Urothelium cell line (cell line): ENCODE data around the gene PCBP3.
"Not testable (repeated sequence)": the region's sequence is repeated elsewhere in the genome, so short reads cannot be mapped to it uniquely, and the experiment has no call there.

Experiments used
- DNase-seq: peaks from one replicate; pipeline ENCODE4 v3.0.0; 2011; ENCODE audit warnings: low spot score, mixed read lengths
- FAIRE-seq: peaks from 2 replicates; lab custom pipeline; 2011; peaks lifted over from hg19 to GRCh38; lab: Jason Lieb, UNC

PCBP3 gene

DNA sequence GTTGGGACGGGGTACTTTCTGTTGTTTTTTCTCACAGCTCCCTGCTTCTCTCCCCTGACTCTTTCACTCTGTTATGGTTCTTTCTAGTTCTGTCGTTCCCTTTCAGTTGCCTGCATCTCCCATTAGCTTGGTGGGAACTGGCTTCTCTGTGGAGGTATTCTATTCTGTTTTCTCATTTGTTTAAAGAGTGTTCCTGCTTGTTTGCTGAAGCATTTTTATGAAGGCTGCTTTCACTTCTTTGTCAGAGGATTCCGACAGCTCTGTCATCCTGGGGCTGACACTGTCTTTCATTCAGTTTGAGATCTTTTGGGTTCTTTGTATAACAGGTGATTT, 242.0 kb downstream of the PCBP3 start:
- DNase-seq: no peak
- FAIRE-seq: no peak

DNA sequence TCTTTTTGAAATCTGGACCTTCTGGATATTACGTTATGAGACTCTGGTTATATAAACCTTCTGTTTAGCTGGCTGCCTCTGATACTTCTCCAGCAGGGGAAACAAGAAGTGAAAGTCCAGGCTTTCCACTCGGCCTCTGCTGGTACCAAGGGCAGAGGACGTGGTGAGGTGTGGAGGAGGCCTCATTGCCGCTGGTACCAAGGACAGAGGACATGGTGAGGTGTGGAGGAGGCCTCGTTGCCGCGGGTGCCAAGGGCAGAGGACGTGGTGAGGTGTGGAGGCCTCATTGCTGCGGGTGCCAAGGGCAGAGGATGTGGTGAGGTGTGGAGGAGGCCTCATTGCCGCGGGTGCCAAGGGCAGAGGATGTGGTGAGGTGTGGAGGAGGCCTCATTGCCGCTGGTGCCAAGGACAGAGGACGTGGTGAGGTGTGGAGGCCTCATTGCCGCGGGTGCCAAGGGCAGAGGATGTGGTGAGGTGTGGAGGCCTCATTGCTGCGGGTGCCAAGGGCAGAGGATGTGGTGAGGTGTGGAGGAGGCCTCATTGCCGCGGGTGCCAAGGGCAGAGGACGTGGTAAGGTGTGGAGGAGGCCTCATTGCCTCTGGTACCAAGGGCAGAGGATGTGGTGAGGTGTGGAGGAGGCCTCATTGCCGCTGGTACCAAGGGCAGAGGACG, 242.5 kb downstream of the PCBP3 start:
- DNase-seq: not testable (repeated sequence)
- peak; percentile 89 for FAIRE-seq

GRCh38 chr21:45886610-45887026, 243.1 kb downstream of the PCBP3 start:
- DNase-seq: no peak
- no peak for FAIRE-seq

GRCh38 chr21:45887120-45887611, 243.6 kb downstream of the PCBP3 start:
- FAIRE-seq (no peak), DNase-seq (no peak)

- FAIRE-seq (no peak), DNase-seq (no peak)
Measured at GRCh38 chr21:45887788-45888187, 244.3 kb downstream of the PCBP3 start.

GRCh38 chr21:45888386-45889009, 245.0 kb downstream of the PCBP3 start:
- DNase-seq: no peak
- no peak for FAIRE-seq

DNA sequence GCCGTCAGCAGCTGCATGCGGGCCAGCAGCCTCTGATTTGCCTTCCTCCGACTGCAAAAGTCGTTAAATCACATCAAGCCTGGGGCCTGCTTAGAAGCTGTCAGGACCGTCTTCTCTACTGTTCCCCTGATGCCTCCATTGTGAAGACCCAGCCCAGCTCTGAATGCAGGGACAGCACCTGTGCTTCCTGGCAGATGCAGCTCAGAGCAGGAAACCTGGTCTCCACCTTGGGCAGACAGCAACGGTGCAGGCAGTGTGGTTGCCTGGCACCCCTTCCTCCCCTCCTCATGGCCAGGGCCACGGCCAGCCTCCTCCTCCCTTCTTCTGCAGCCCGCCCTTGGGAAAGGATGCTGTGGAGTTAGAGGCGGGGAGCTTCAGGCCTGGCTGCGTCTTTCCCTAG, 245.7 kb downstream of the PCBP3 start:
- no peak for FAIRE-seq
- no peak for DNase-seq

- no peak for FAIRE-seq
- no peak for DNase-seq
Measured at GRCh38 chr21:45889961-45890360, 246.4 kb downstream of the PCBP3 start.

DNA sequence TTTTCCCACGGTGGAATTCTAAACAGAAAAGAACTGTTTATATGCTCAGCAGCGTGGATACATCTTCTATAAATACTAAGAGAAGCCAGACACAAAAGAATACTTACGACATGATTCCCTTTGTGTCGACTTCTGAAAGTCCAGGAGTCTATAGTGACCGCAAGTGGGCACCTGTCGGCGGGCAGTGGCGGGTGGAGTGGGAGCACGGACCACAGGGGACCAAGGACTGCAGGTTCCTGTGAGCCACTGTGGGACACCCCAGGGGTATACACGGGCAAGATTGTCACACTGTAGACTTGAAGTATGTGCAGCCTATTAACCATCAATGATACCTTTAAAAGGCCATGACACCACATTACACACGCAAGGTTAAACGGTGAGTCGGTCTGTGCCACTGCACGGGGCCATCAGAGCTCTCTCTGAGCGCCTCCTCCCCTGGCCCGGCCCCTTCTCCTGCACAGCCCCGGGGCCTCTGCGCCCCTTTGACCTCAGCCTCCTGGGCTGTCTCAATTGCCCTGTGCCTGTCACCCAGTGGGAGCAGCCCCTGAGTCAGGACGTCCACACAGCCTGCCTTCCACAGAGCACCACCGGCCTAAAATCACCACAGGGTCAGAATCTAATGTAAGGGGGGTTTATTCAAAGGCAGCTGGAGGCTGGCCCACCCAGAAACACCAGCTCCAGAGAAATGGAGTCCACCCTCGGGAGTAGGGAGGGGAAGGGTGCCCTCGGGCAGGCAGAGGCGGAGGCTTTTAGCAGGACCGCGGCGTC, 248.0 kb downstream of the PCBP3 start:
- DNase-seq (no peak), FAIRE-seq (no peak)

DNA sequence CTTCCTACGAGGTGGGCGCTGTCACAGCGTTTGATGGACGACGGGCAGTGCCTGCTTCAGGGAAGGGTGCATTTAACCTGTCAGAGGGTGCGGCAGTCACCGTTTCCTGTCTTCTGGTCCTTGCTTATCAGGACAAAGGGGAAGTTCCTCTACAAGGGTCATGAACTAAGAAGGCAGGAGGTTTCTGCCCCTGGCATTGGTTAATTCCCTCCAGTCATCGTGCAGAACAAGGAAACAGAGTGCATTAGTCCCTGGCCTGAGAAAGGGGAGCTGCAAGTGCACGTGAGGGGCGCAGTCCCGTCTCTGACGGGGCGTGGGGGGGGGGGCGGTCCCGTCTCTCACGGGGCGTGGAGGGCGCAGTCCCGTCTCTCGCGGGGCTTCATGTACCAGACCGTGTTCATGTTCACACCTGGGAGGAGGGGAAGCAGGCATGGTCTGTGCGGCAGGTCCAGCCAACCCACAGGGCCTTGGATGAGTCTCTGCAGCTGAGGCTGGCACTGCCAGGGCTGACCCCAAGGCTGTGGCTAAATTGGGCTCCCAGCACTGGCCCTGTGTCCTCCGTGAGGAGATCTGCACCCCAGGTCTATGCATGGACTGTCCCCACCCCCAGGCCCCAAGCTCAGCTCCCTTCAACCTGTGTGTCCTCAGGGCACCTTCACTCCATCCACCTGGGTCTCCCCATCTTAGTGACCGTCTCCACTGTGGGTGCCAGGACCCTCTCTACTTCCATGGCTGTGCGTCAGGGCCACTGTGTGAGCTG, 248.8 kb downstream of the PCBP3 start:
- DNase-seq (no peak), FAIRE-seq (no peak)

GRCh38 chr21:45892916-45893739, 249.6 kb downstream of the PCBP3 start:
- DNase-seq: no peak
- FAIRE-seq: no peak

DNA sequence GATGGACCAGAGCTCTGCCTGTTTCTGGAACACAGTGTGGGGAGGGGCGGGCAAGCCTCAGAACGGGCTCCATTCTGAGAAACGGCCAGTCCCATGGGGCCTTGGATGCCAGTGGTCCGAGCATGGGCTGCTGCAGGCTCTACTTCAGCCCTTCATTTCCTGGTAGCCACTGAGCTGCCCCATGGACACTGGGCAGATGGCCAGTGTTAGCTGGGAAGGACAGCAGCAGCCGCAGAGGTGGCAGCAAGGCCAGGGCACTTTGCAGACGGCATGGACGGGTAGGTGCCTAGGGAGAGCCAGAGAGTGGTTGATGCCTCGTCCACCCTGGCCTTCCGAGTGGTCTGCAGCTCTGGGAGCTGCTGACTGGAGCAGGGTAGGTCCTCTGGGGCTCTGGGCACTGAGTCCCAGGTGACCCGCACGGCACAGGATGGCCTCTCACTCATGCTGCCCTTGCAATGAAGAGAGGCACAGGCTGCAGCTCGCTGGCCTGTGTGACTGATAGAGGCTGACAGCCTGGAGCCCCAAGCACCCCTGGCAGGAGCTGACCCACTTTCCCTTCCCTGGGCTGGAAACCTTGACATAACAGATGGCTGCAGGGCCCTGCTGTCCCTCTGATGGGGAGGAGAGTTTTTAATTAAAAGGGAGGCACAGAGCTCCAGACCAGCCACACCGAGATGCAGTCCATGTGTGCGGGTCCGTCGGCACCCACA, 250.4 kb downstream of the PCBP3 start:
- DNase-seq (no peak), FAIRE-seq (no peak)

GRCh38 chr21:45894450-45894825, 250.9 kb downstream of the PCBP3 start:
- DNase-seq (no peak), FAIRE-seq (no peak)

DNA sequence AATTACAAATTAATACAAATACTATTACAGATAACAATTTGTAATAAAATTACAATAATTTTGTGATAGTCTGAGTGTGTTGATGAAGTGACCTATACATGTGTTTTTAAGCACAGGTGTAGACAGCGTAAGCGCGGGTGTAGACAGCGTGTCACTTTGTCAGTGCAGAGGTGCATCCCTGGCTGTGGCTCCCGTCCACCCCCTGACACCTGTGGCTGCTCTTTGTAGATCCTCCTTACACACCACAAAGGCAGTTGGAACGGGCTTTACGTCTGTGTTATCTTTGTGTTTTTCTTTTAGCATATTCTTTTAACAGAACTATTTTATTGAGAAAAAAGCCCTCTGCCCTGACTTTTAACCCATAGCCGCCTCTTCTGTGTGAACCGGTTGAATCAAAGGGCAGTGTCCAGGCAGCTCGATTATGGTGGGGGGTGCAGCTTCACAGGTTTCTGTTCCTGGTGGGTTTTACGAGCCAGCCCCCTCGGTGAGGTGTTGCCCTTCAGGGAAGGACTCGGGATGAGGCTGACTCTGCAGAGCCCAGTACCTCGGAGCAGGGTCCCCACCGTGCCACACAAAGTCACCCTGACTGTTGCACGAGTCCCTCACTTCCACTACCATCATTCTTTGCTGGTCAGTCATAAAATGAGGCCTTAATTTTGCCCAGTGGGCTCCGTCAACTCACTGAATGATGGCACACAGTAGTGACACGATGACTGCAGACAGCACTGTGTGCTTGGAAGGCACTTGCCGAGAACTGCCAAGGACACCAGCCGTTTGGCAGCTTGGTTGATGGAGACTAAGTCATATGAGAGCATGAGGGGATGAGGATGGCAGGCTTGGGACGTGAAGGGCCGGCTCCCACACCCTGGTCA, 251.6 kb downstream of the PCBP3 start:
- no peak for DNase-seq
- FAIRE-seq: no peak

DNA sequence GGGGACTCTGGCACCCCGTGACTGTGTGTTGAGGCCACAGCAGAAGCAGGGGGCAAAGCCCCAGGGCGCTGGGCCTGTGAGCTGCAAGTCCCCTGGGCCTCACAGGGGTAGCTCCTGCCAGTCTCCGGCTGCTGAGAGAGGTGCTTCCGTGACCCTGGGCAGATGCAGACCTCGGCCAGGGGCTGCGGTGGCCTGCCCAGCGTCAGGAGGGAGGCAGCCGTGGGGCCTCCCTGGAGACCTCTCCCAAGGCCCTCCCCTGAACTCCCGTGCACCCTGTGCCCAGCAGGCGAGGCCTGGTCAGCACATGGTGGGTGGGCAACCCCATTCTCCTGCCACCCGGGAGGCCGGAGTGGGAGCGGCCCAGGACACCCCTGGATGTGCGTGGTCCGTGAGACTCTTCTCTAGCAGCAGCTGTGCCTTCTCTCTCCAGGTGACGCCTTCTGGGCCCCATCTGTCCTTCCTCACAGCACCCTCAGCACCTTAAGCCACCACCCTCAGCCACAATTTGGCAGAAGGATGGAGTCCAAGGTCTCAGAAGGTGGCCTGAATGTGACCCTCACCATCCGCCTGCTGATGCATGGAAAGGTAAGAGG, 252.3 kb downstream of the PCBP3 start:
- no peak for DNase-seq
- FAIRE-seq: no peak

GRCh38 chr21:45896431-45896830, 252.9 kb downstream of the PCBP3 start:
- not testable (repeated sequence) for FAIRE-seq, DNase-seq

DNA sequence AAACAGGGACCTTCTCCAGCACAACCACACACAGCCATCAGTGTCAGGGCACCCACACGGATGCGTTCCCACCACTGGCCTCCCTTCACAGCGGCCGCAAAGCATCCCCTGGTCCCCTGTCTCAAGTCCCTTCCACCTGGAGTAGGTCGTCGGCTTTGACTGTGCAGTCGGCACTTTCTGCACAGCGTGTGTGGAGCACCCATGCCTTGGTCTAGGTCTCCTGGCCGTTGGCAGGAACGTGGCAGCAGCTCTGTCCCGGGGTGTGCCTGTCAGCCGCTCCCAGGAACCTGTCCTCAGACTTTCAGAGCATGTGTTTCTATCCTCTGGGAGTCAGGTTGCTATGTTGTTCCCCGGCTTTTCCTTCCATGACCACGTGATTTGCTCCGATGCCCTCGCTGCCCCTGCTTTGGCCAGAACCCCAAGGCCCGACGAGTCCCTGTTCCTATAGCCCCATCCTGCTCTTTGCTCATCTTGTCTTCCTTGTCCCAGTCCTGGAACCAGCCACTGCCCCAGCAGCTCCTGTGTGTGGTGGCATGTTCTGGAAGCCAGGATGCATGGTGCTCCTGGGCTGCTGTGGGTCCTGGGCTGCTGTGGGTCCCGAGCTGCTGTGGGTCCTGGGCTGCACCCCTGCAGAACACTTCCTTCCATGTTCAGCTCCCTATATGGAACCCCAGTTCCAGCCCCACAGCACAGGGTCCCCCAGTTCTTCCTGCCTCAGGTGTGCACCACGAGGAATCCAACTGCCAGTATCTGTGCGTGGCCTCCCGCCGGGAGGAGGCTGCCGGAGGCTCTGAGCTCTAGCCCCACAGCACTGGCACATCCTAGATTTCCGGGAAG, 253.9 kb downstream of the PCBP3 start:
- DNase-seq: no peak
- FAIRE-seq: no peak

DNA sequence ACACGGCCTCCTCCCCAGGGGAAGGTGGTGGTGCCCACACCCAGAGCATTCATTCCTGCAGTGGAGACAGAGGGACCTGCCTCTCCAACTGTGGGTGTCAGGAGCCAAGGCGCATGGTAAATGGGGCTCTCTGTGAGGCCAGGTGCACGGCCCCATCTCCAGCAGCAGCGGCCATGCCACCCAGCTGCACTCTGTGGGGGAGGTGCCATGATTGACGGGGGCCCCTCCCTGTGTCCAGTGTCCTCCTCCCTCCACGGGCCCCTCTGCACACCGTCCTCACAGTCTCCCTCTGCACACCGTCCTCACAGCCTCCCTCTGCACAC, 254.5 kb downstream of the PCBP3 start:
- FAIRE-seq (no peak), DNase-seq (no peak)
